Measurements from ENCODE around the gene KRTAP4-8.

The KRTAP4-8 gene

GRCh38 chr17:41098042-41098441 is at the start of gene KRTAP4-8:
Gene KRTAP4-8 (minus strand): TSS chr17:41098142. CDS start chr17:41098084, 58 bp downstream.
- no peak within 1 kb of the TSS for H3K27ac ChIP-seq (ENCODE audit: low read length)
- H3K4me3 ChIP-seq (ENCODE audit: low read depth in 1 of 2, low read length in 2 of 2) = no peak within 1 kb of the TSS
- no peak within 1 kb of the TSS for H2AFZ ChIP-seq (ENCODE audit: low read depth, low read length)
- no peaks in the 10 kb centered on the region for H3K36me3 ChIP-seq (ENCODE audit: insufficient read depth, low read length)
- H4K20me1 ChIP-seq (ENCODE audit: insufficient read depth, low read length) = no peaks in the 10 kb centered on the region
- ATAC-seq (ENCODE audit: insufficient read depth, low read depth) (no peak), DNase-seq (no peak)
- no peaks in the 10 kb centered on the region for H3K27me3 ChIP-seq (ENCODE audit: insufficient read depth, low read length, poor library complexity)
- H3K79me2 ChIP-seq (ENCODE audit: insufficient read depth, low read length) = no peaks in the 10 kb centered on the region
- H3K4me2 ChIP-seq (ENCODE audit: insufficient read depth, low read length) = no peak within 1 kb of the TSS
- no peaks in the 10 kb centered on the region for H3K9me3 ChIP-seq (ENCODE audit: insufficient read depth, low read length, severe bottlenecking)
- no peaks in the 10 kb centered on the region for H3K4me1 ChIP-seq (ENCODE audit: insufficient read depth, low read length)
- TF ChIP-seq CTCF (IDR thresholded peaks at IDR 0.05; ENCODE audit: borderline replicate concordance, extremely low read depth, low read length, poor library complexity, severe bottlenecking) (no peak), EZH2 (IDR thresholded peaks at IDR 0.05; ENCODE audit: borderline replicate concordance, low read depth, low read length, severe bottlenecking) (no peak)
- no peak within 1 kb of the TSS for H3K9ac ChIP-seq (ENCODE audit: low read depth, low read length)

DNA sequence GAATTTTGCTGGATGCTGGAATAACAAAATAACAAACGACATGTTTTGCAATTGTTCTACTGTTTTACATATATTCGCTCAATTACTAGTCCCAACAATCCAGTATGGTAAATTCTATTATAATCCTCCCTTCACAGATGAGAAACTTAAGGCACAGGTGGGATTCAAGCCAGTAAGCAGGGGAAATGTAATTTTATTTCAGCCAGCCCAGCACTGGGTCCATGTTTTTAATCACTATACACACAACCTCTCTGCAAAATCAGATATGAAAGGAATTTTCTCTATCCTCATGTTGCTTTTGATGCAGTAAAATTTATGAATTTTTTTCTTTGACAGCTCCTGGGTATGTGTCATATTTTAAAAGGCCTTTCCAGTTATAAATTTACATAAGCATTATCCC is 47.3 kb upstream of the KRTAP4-8 start:
- TF ChIP-seq EZH2 (IDR thresholded peaks at IDR 0.05; ENCODE audit: borderline replicate concordance, low read depth, low read length, severe bottlenecking) (no peak), CTCF (IDR thresholded peaks at IDR 0.05; ENCODE audit: borderline replicate concordance, extremely low read depth, low read length, poor library complexity, severe bottlenecking) (no peak)
- no peak overlapping the region for H3K9ac ChIP-seq (ENCODE audit: low read depth, low read length)
- no peaks in the 10 kb centered on the region for H3K36me3 ChIP-seq (ENCODE audit: insufficient read depth, low read length)
- no peaks in the 10 kb centered on the region for H4K20me1 ChIP-seq (ENCODE audit: insufficient read depth, low read length)
- H3K27ac ChIP-seq (ENCODE audit: low read length) = no peak overlapping the region
- no peaks in the 10 kb centered on the region for H3K27me3 ChIP-seq (ENCODE audit: insufficient read depth, low read length, poor library complexity)
- ATAC-seq (ENCODE audit: insufficient read depth, low read depth) (no peak), DNase-seq (no peak)
- H3K79me2 ChIP-seq (ENCODE audit: insufficient read depth, low read length) = no peaks in the 10 kb centered on the region
- peaks cover 13% of the 10 kb centered on the region for H3K9me3 ChIP-seq (ENCODE audit: insufficient read depth, low read length, severe bottlenecking)
- no peaks in the 10 kb centered on the region for H3K4me1 ChIP-seq (ENCODE audit: insufficient read depth, low read length)
- H2AFZ ChIP-seq (ENCODE audit: low read depth, low read length) = no peak overlapping the region
- no peak overlapping the region for H3K4me2 ChIP-seq (ENCODE audit: insufficient read depth, low read length)
- no peak overlapping the region for H3K4me3 ChIP-seq (ENCODE audit: low read depth in 1 of 2, low read length in 2 of 2)

DNA sequence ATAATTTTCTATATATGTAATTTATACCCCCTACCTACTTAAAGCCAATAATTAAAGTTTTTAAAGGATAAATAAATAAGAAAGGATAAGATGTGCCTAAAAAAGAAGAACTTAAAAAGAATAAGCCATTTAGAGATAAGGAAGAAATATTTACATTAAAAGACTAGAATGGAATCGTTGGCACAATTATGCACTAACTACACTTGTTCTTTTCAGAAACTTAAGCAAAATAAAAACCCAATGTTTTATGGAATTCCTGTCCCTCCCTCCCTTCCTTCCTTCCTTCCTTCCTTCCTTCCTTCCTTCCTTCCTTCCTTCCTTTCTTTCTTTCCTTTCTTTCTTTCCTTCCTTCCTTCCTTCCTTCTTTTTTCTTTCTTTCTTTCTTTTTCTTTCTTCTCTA is 46.9 kb upstream of the KRTAP4-8 start:
- Histone ChIP-seq H3K4me3 (ENCODE audit: low read depth in 1 of 2, low read length in 2 of 2) (no peak overlapping the region), H3K4me2 (ENCODE audit: insufficient read depth, low read length) (no peak overlapping the region), H3K27me3 (ENCODE audit: insufficient read depth, low read length, poor library complexity) (no peaks in the 10 kb centered on the region), H3K79me2 (ENCODE audit: insufficient read depth, low read length) (no peaks in the 10 kb centered on the region), H3K36me3 (ENCODE audit: insufficient read depth, low read length) (no peaks in the 10 kb centered on the region), H3K27ac (ENCODE audit: low read length) (no peak overlapping the region), H4K20me1 (ENCODE audit: insufficient read depth, low read length) (no peaks in the 10 kb centered on the region), H3K9me3 (ENCODE audit: insufficient read depth, low read length, severe bottlenecking) (peaks cover 15% of the 10 kb centered on the region), H3K4me1 (ENCODE audit: insufficient read depth, low read length) (no peaks in the 10 kb centered on the region), H2AFZ (ENCODE audit: low read depth, low read length) (no peak overlapping the region), H3K9ac (ENCODE audit: low read depth, low read length) (no peak overlapping the region)
- no peak for ATAC-seq (ENCODE audit: insufficient read depth, low read depth)
- TF ChIP-seq EZH2 (IDR thresholded peaks at IDR 0.05; ENCODE audit: borderline replicate concordance, low read depth, low read length, severe bottlenecking) (no peak), CTCF (IDR thresholded peaks at IDR 0.05; ENCODE audit: borderline replicate concordance, extremely low read depth, low read length, poor library complexity, severe bottlenecking) (no peak)
- DNase-seq = no peak

DNA sequence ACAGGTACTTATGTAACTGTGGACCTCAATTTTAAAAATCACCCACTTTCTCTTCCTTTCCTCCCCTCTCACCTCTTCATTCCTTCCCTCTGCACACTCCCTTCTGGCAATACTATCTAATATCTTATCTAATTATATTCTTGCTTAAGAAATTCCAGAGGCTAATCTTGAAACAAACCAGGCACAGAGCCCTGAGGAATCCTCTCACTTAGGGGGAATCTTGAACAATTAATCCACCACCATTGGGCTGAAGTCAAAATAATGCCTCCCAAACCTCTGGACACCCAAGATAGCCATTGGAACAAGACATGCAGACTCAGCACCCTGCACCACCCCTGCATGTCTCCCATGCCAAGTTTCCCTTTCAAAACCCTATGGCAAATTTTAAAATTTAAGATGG is 43.4 kb upstream of the KRTAP4-8 start:
- TF ChIP-seq CTCF (IDR thresholded peaks at IDR 0.05; ENCODE audit: borderline replicate concordance, extremely low read depth, low read length, poor library complexity, severe bottlenecking) (no peak), EZH2 (IDR thresholded peaks at IDR 0.05; ENCODE audit: borderline replicate concordance, low read depth, low read length, severe bottlenecking) (no peak)

More for the DNA sequence above, 43.4 kb upstream of the KRTAP4-8 start:
- Histone ChIP-seq H3K9me3 (ENCODE audit: insufficient read depth, low read length, severe bottlenecking) (peaks cover 18% of the 10 kb centered on the region), H3K4me3 (ENCODE audit: low read depth in 1 of 2, low read length in 2 of 2) (no peak overlapping the region), H3K36me3 (ENCODE audit: insufficient read depth, low read length) (no peaks in the 10 kb centered on the region), H3K79me2 (ENCODE audit: insufficient read depth, low read length) (no peaks in the 10 kb centered on the region), H3K4me1 (ENCODE audit: insufficient read depth, low read length) (no peaks in the 10 kb centered on the region), H3K27me3 (ENCODE audit: insufficient read depth, low read length, poor library complexity) (no peaks in the 10 kb centered on the region), H4K20me1 (ENCODE audit: insufficient read depth, low read length) (no peaks in the 10 kb centered on the region), H2AFZ (ENCODE audit: low read depth, low read length) (no peak overlapping the region), H3K9ac (ENCODE audit: low read depth, low read length) (no peak overlapping the region), H3K4me2 (ENCODE audit: insufficient read depth, low read length) (no peak overlapping the region), H3K27ac (ENCODE audit: low read length) (no peak overlapping the region)
- ATAC-seq (ENCODE audit: insufficient read depth, low read depth) (no peak), DNase-seq (no peak)
